SK-N-MC (cell line): Measurements from ENCODE around the gene NHS.

Experiments
- DNase-seq: peaks from one replicate; pipeline ENCODE4 v3.0.0-alpha.2; 2011; ENCODE audit warnings: low read depth, low spot score
- H3K27ac ChIP-seq: fragments of 200-600 bp; sonication (generic); 2 replicates; pipeline ENCODE4 v1.5.1; 2016; ENCODE audit warnings: mixed run types
- H3K36me3 ChIP-seq: fragments of 200-600 bp; sonication (generic); 2 replicates; pipeline ENCODE4 v1.6.1; 2017; ENCODE audit warnings: antibody characterized with exemption, low read length, mixed read lengths; ENCODE audit not compliant: insufficient read depth
- H3K4me3 ChIP-seq: fragments of 200-600 bp; sonication (generic); 2 replicates; pipeline ENCODE4 v1.5.1; 2016
- H3K9ac ChIP-seq: fragments of 200-600 bp; sonication (generic); 2 replicates; pipeline ENCODE4 v1.8.0; 2017; ENCODE audit warnings: mixed run types, mixed read lengths; ENCODE audit not compliant: insufficient read length
- H3K9me3 ChIP-seq: fragments of 200-600 bp; sonication (generic); 2 replicates; pipeline ENCODE4 v1.6.1; 2017; ENCODE audit warnings: low read depth, mild to moderate bottlenecking, antibody characterized with exemption, low read length, moderate library complexity, mixed read lengths
- EZH2 ChIP-seq: fragments of 200-600 bp; sonication (generic); IDR thresholded peaks from one replicate; pipeline ENCODE4 v1.6.1; 2017; ENCODE audit warnings: antibody characterized with exemption
- FOXP2 ChIP-seq: optimal IDR thresholded peaks from 2 replicates; pipeline ENCODE3; 2011; ENCODE audit warnings: mild to moderate bottlenecking, moderate library complexity; ENCODE audit not compliant: insufficient read depth; ENCODE audit errors: extremely low read length, control extremely low read depth
- POLR2AphosphoS5 ChIP-seq: IDR thresholded peaks from 2 replicates; pipeline ENCODE4 v1.6.1; 2012; ENCODE audit warnings: mild to moderate bottlenecking, low read depth, low read length, borderline replicate concordance

Gene NHS

GRCh38 chrX:17414027-17414658 lies 39.1 kb downstream of the NHS start:
- Histone ChIP-seq H3K36me3 (no peaks in the 10 kb centered on the region), H3K9me3 (no peaks in the 10 kb centered on the region), H3K27ac (no peak overlapping the region), H3K9ac (no peak overlapping the region), H3K4me3 (no peak overlapping the region)
- no peak for DNase-seq
- TF ChIP-seq FOXP2, result no peak

GRCh38 chrX:17414839-17415238 lies 39.8 kb downstream of the NHS start:
- TF ChIP-seq POLR2AphosphoS5, result no peak
- no peak for TF ChIP-seq EZH2
- TF ChIP-seq FOXP2, result no peak
- no peak for DNase-seq
- H3K9me3 ChIP-seq, result no peaks in the 10 kb centered on the region
- H3K9ac ChIP-seq, result no peak overlapping the region
- H3K36me3 ChIP-seq, result no peaks in the 10 kb centered on the region
- H3K27ac ChIP-seq, result no peak overlapping the region
- no peak overlapping the region for H3K4me3 ChIP-seq

- TF ChIP-seq EZH2, result no peak
- no peak for TF ChIP-seq FOXP2
- no peak for TF ChIP-seq POLR2AphosphoS5
- Histone ChIP-seq H3K4me3 (no peak overlapping the region), H3K36me3 (no peaks in the 10 kb centered on the region), H3K9ac (no peak overlapping the region), H3K9me3 (no peaks in the 10 kb centered on the region), H3K27ac (no peak overlapping the region)
- DNase-seq, result no peak
Observed at GRCh38 chrX:17415242-17415810, 40.3 kb downstream of the NHS start.

- TF ChIP-seq EZH2, result no peak
- no peak for TF ChIP-seq POLR2AphosphoS5
- TF ChIP-seq FOXP2, result no peak
- Histone ChIP-seq H3K27ac (no peak overlapping the region), H3K4me3 (no peak overlapping the region), H3K9me3 (no peaks in the 10 kb centered on the region), H3K9ac (no peak overlapping the region), H3K36me3 (no peaks in the 10 kb centered on the region)
- DNase-seq, result no peak
Observed at GRCh38 chrX:17417372-17417771, 42.4 kb downstream of the NHS start.

GRCh38 chrX:17425136-17425535 lies 50.1 kb downstream of the NHS start:
- DNase-seq, result no peak
- Histone ChIP-seq H3K4me3 (no peak overlapping the region), H3K36me3 (no peaks in the 10 kb centered on the region), H3K9me3 (no peaks in the 10 kb centered on the region), H3K27ac (no peak overlapping the region), H3K9ac (no peak overlapping the region)
- TF ChIP-seq POLR2AphosphoS5, result no peak
- no peak for TF ChIP-seq EZH2

GRCh38 chrX:17425551-17425950 lies 50.6 kb downstream of the NHS start:
- Histone ChIP-seq H3K9me3 (no peaks in the 10 kb centered on the region), H3K27ac (no peak overlapping the region), H3K36me3 (no peaks in the 10 kb centered on the region), H3K4me3 (no peak overlapping the region), H3K9ac (no peak overlapping the region)
- TF ChIP-seq POLR2AphosphoS5 (no peak), FOXP2 (no peak), EZH2 (no peak)
- no peak for DNase-seq

GRCh38 chrX:17431171-17431570 lies 56.2 kb downstream of the NHS start:
- no peak for TF ChIP-seq FOXP2
- TF ChIP-seq EZH2, result no peak
- TF ChIP-seq POLR2AphosphoS5, result no peak
- Histone ChIP-seq H3K9me3 (no peaks in the 10 kb centered on the region), H3K9ac (no peak overlapping the region), H3K36me3 (no peaks in the 10 kb centered on the region), H3K27ac (no peak overlapping the region), H3K4me3 (no peak overlapping the region)
- no peak for DNase-seq

GRCh38 chrX:17432158-17432557 lies 57.2 kb downstream of the NHS start:
- DNase-seq, result no peak
- Histone ChIP-seq H3K4me3 (no peak overlapping the region), H3K9ac (no peak overlapping the region), H3K36me3 (no peaks in the 10 kb centered on the region), H3K9me3 (no peaks in the 10 kb centered on the region), H3K27ac (no peak overlapping the region)
- TF ChIP-seq POLR2AphosphoS5 (no peak), FOXP2 (no peak), EZH2 (no peak)

- TF ChIP-seq POLR2AphosphoS5, result no peak
- no peak for TF ChIP-seq EZH2
- no peak for TF ChIP-seq FOXP2
- DNase-seq, result no peak
- Histone ChIP-seq H3K27ac (no peak overlapping the region), H3K36me3 (no peaks in the 10 kb centered on the region), H3K9ac (no peak overlapping the region), H3K9me3 (no peaks in the 10 kb centered on the region), H3K4me3 (no peak overlapping the region)
Observed at GRCh38 chrX:17433965-17434364, 59.0 kb downstream of the NHS start.
